ENCODE measurements around the gene CLDN15. TPM values are rescaled to one million over a fixed set of nuclear protein-coding genes. Genes with fewer than 3 reads are reported as not detected.

The CLDN15 gene
- polyA plus RNA-seq, 1 experiment, result 3.7 TPM

DNA sequence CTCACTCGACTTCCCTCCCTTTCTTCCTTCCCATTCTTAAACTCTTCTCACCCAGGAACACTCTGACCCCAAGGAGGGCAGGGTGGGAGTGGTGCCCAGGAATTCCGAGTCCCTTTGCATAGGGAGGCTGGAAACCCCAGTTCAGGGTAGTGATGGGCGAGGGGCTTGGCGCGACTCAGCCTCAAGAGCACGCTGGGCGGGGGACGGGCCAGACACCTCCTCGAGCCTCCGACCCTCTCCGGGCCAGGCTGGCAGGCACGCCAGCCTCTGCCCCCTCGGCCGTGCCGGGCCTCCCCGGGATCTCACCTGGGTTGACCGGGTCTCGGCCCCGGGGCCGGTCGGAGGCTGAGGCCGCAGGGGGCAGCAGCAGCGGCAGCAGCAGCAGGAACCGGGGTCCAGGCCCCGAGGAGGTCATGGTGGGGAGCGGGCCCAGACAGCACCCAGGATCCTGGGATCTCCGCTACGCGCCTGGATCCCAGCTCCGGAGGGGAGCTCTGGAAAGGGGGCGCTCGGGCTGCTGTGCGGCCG, 20.7 kb downstream of the CLDN15 start:
- DNase-seq (ENCODE audit: low read depth), result no peak
- H3K27me3 ChIP-seq (ENCODE audit: control insufficient read depth, insufficient read depth, low read length), result no peaks in the 10 kb centered on the region
- TF ChIP-seq, protein P1, sequence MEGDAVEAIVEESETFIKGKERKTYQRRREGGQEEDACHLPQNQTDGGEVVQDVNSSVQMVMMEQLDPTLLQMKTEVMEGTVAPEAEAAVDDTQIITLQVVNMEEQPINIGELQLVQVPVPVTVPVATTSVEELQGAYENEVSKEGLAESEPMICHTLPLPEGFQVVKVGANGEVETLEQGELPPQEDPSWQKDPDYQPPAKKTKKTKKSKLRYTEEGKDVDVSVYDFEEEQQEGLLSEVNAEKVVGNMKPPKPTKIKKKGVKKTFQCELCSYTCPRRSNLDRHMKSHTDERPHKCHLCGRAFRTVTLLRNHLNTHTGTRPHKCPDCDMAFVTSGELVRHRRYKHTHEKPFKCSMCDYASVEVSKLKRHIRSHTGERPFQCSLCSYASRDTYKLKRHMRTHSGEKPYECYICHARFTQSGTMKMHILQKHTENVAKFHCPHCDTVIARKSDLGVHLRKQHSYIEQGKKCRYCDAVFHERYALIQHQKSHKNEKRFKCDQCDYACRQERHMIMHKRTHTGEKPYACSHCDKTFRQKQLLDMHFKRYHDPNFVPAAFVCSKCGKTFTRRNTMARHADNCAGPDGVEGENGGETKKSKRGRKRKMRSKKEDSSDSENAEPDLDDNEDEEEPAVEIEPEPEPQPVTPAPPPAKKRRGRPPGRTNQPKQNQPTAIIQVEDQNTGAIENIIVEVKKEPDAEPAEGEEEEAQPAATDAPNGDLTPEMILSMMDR (IDR thresholded peaks at IDR 0.05; ENCODE audit: insufficient read depth, low read depth, low read length), result 0 out of 2 replicates have a peak, but pooled peaks have one; percentile 12
- H3K4me3 ChIP-seq (ENCODE audit: low read depth, low read length), result peak overlapping the region; percentile 63
- CTCF ChIA-PET, result interaction anchor here (0.6 to 2.7 kb wide), 10 partner anchors 10 to 79 kb away, joined by 3 to 22 read pairs (median 6); no protein-coding TSS in a partner anchor
- POLR2A ChIA-PET, result interaction anchor here (0.6 to 1.1 kb wide), 3 partner anchors 20 to 337 kb away, joined by 3 to 6 read pairs (median 3); partner anchors contain the start of genes CLDN15 and SERPINE1
- H3K36me3 ChIP-seq (ENCODE audit: control insufficient read depth, insufficient read depth, low read length), result peaks cover 8% of the 10 kb centered on the region

DNA sequence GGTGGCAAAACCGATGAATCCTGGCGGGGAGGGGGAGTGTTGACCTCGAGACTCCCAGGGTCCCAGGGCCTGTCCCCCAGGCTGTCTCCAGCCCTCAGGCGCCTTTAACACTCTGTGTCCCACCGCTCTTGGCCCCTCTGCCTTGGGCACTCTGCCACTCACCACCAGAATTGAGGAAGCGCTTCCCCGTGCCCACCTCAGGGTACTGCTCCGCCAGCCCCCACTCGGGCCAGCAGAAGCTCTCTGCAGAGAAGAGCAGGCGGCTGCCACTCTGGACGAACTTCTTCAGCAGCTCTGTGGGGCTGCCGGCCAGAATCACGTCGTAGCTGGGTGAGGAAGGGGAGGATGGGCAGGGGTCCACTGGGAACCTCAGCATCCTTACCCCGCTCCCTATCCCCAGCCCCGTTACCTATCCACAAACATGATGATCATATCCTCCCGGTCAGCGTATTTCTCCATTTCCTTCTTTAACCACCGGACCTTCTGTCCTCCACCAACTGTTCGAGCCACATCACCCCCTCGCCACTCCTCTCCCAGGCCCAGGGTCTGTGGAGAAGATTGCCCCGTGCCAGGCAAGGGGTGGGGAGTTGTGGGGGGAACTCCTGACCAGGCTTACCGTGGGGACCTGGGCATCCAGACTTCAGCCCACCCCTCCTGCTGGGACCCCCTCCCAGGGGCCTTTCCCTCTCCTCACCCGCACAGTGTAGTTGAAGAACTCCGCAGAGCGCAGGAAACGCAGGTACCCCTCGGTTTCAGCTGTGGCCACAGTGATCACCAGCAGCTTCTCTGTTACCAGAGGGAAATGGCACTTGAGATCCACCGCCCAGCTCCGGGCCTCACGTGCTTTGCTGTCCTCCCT, 21.4 kb downstream of the CLDN15 start:
- Histone ChIP-seq H3K36me3 (ENCODE audit: control insufficient read depth, insufficient read depth, low read length) (peaks cover 15% of the 10 kb centered on the region), H3K27me3 (ENCODE audit: control insufficient read depth, insufficient read depth, low read length) (no peaks in the 10 kb centered on the region), H3K4me3 (ENCODE audit: low read depth, low read length) (peak overlapping the region; percentile 63)
- ChIA-PET POLR2A (no interaction called here), CTCF (interaction anchor here (0.6 to 2.7 kb wide), 9 partner anchors 11 to 79 kb away, joined by 3 to 14 read pairs (median 5); no protein-coding TSS in a partner anchor)
- DNase-seq (ENCODE audit: low read depth), result no peak
- TF ChIP-seq, protein P1 (IDR thresholded peaks at IDR 0.05; ENCODE audit: insufficient read depth, low read depth, low read length), result no peak

DNA sequence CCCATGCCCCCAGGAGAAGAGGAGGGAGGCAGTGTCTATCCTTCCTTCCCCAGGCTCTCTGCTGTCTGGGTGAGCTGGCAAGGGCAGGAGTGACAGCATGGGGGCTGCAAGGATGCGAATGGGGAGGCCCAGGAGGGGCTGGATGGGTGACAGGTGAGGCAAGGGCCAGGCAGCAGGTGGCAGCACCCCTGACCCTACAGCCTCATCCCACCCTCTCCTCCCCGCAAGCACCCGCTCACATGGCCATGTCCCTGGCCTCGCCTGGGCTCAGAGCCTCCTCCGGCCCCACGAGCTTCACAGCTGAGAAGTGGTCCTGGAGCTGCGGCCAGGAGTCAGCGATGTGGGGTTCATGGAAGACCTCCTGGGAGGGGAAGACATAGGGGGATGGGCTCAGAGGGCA, 25.6 kb downstream of the CLDN15 start:
- POLR2A ChIA-PET, result no interaction called here

DNA sequence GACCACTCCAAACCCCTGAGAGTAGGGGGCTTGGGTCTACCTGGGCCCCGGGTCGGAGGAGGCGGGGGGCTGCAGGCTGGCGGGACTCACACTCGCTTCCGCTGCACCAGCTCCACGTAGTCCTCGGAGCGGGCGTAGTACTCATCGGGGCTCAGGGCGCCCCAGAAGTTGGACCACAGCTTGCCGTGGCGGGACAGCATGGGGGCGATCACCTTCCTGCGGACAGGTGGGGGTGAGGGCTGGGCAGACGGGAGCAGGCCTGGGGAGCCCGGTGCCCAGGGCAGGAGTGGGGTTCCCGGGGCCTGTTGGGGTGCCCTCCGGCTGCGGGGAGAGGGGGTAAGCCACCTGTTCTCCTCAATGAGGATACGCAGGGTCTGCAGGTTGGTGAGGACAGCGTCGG, 26.1 kb downstream of the CLDN15 start:
- TF ChIP-seq, protein P1 (IDR thresholded peaks at IDR 0.05; ENCODE audit: insufficient read depth, low read depth, low read length), result no peak
- Histone ChIP-seq H3K27me3 (ENCODE audit: control insufficient read depth, insufficient read depth, low read length) (no peaks in the 10 kb centered on the region), H3K36me3 (ENCODE audit: control insufficient read depth, insufficient read depth, low read length) (peaks cover 34% of the 10 kb centered on the region), H3K4me3 (ENCODE audit: low read depth, low read length) (no peak overlapping the region)
- DNase-seq (ENCODE audit: low read depth), result no peak
- ChIA-PET POLR2A (no interaction called here), CTCF (interaction anchor here (0.9 to 1.4 kb wide), 3 partner anchors 17 to 33 kb away, joined by 3 to 4 read pairs (median 4); no protein-coding TSS in a partner anchor)

More for the DNA sequence above, 25.6 kb downstream of the CLDN15 start:
- H3K4me3 ChIP-seq (ENCODE audit: low read depth, low read length), result no peak overlapping the region
- H3K27me3 ChIP-seq (ENCODE audit: control insufficient read depth, insufficient read depth, low read length), result no peaks in the 10 kb centered on the region
- DNase-seq (ENCODE audit: low read depth), result no peak
- TF ChIP-seq, protein P1 (IDR thresholded peaks at IDR 0.05; ENCODE audit: insufficient read depth, low read depth, low read length), result no peak
- CTCF ChIA-PET, result interaction anchor here (0.9 kb wide), 1 partner anchor 17 kb away, joined by 4 read pairs; no protein-coding TSS in a partner anchor
- peaks cover 34% of the 10 kb centered on the region for H3K36me3 ChIP-seq (ENCODE audit: control insufficient read depth, insufficient read depth, low read length)

DNA sequence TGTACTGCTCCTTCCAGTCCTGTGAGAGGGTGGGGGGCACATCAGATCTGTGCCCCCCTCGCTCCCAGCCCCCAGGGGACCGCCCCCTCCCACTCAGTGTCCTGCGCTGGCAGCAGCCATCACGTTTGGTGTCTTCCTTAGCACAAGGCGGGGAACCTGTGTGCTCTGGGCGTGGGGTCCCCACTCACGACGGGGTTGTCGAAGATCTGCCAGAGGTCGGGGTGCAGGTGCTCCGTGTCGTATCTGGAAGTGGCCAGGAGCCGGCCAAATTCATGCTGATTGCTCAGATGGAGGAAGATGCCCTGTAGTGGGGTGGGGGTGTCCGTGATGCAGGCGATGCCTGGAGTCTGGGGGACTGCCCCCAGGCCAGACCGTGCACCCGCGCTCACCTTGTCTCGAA, 27.5 kb downstream of the CLDN15 start:
- Histone ChIP-seq H3K27me3 (ENCODE audit: control insufficient read depth, insufficient read depth, low read length) (no peaks in the 10 kb centered on the region), H3K4me3 (ENCODE audit: low read depth, low read length) (no peak overlapping the region), H3K36me3 (ENCODE audit: control insufficient read depth, insufficient read depth, low read length) (peaks cover 32% of the 10 kb centered on the region)
- POLR2A ChIA-PET, result no interaction called here
- TF ChIP-seq, protein P1 (IDR thresholded peaks at IDR 0.05; ENCODE audit: insufficient read depth, low read depth, low read length), result no peak
- DNase-seq (ENCODE audit: low read depth), result no peak
- CTCF ChIA-PET, result interaction anchor here (1.1 to 1.4 kb wide), 2 partner anchors 18 to 34 kb away, joined by 3 to 4 read pairs; no protein-coding TSS in a partner anchor
